GM18508 (cell line): ENCODE results near the gene DAPL1.

Experiments used
- ATAC-seq: cut with Tn5 transposase; IDR thresholded peaks from one replicate; pipeline ENCODE4 v1.9.1; 2021; ENCODE audit warnings: moderate number of reproducible peaks; ENCODE audit not compliant: insufficient read depth, unreplicated experiment

DAPL1 gene

DNA sequence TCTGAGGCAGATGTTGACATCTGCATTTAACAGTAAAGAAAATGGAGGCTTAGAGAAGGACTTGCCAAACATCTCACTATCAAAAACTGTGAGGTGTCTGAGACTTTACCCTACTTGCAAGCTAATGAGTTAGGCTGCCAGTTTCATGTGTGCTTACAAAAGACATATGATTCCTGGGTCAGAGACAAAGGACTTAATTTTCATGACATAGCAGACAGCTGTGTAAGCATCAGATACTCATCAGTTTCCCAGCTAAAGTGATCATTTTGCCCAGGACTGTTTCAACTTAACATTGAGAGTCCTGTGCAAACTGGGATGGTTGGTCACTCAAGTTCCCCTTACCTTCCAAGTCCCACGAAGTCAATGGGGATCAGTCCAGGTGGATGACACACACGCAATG, 18.9 kb upstream of the DAPL1 start:
- ATAC-seq = no peak

GRCh38 chr2:158777077-158777476, 18.0 kb upstream of the DAPL1 start:
- no peak for ATAC-seq

DNA sequence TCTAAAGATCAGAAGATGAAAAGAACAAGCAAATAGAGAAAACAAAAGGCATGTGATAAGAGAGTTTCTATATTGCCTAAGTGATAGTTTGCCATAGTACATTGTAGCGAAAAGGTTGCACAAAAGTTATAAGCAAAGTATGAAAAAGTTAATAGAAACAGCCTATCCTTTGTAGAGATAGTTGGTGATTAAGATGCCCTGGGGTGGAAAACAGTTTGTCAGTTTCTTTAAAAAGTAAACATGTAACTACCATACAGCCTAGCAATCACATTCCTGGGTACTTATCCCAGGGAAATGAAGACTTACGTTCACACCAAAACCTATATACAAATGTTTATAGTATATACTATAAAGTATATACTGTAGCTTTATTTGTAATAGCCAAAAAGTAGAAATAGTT, 16.9 kb upstream of the DAPL1 start:
- ATAC-seq = no peak

DNA sequence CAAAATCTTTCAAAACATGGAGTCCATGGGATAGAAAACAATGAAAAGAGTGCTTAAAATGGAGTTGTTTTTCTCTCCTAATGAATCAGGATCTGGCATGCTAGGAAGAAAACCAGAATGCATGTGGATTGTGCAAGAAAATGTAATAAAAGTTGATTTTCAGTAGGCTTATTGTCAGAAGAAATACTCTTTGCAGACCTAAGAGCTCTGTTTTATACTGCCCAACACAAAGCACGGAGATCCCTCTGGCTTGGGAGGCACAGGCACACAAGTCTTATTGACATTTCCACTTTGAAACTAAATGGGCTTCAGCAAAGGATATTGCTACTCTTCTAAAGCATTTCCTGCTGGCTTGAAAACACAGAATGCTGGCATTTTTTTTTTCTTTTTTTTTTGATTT, 15.5 kb upstream of the DAPL1 start:
- ATAC-seq = no peak

DNA sequence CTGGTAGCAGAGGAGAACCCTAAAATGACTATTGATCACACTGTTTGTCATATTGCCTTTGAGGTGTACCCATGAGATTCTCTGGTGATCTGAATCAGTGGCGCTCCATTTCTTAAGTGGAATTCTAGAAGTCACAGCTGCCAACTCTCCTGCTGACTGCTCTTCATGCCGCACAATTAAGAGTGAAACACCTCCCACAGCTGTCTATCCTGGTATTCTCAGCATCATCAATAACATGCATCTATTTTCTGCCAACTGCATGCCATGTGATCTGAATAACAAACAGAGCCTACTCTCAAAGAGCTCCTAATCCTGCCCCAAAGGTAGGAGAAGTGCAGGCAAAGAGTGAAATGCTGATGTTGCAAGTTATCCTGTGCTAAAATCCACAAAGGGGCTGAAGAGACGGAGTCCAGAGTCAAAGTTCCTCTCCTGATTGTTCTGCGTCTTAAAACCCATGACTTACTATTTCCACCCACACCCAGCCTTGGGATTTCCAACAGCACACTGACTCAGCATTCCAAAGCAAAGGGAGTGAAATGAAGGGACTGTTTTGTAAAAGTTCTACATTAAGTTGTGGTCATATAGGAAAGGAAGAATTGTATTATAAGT, 13.7 kb upstream of the DAPL1 start:
- no peak for ATAC-seq

- ATAC-seq = no peak
Observed at GRCh38 chr2:158782136-158782535, 13.0 kb upstream of the DAPL1 start.

GRCh38 chr2:158782616-158783015, 12.5 kb upstream of the DAPL1 start:
- no peak for ATAC-seq

GRCh38 chr2:158783923-158784322, 11.2 kb upstream of the DAPL1 start:
- ATAC-seq = no peak

DNA sequence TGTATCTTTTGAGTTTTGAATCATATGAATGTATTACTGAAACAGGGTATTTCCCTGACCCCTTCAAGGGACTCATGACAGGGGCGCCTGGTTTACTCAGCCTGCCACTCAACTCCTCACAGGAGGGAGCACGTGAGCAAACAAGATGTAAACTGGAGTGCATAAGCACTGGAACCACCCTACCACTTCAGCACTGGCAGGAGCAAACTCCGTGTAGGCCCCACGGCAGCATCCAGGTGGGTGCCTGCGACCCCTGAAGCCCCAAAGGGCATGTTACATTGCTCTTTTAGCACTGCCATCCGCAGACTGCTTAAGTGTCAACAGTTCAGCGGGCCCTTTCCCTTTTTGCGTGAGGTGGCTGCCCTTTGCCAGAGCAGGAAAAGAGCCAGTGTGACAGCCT, 8.2 kb upstream of the DAPL1 start:
- no peak for ATAC-seq

- no peak for ATAC-seq
Observed at GRCh38 chr2:158788951-158789350, 6.2 kb upstream of the DAPL1 start.

DNA sequence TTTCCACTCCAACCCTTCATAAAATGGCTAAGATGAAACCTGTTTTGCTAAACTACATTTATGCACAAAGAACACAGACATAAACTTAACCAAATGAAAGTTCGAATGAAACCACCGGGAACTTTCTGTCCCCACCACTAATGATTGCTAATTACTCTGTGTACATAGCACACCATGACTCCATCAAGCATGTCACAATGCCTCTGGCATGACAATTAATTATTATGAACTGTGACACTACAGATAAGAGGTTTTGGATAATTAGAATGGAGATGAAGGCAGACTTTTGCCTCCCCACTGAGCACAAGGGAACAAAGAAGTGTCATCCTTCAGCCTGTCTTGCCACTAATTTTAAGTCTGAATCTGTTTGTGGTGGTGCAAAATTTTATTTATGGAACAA, 1.5 kb downstream of the DAPL1 start:
- no peak for ATAC-seq

DNA sequence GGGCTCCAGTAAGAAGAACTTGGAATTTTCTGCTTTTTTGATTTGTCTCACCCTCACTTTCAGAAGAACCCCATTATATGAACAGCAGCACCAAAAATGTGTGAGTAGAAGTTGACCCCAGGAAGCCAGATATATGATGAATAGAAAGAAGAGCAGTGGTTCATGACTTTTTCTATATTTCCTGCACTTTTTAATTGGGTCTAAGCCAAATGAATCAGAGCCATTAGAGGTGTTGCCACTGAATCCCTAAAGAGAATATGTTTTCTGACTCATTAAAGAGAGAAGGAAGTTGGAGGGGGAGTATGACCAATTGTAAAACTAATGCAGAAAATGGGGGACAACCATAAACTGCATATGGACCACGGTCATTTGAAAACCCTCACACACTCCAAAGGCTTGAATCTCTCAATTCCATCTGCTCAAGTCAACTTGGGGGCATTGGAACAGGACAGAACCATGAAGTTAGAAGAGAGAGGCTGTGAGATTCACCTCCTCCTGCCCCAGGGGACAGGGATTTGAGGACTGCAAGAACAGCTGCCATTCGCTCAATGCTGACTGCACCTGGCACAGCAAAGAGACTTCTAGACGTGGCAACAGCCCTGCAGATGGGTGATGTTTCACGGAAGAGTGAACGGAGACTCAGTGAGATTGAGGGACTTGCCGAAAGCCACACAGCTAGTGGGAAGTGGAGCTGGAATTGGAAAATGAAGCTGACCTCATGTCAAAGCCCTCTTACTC, 3.0 kb downstream of the DAPL1 start:
- ATAC-seq = no peak

DNA sequence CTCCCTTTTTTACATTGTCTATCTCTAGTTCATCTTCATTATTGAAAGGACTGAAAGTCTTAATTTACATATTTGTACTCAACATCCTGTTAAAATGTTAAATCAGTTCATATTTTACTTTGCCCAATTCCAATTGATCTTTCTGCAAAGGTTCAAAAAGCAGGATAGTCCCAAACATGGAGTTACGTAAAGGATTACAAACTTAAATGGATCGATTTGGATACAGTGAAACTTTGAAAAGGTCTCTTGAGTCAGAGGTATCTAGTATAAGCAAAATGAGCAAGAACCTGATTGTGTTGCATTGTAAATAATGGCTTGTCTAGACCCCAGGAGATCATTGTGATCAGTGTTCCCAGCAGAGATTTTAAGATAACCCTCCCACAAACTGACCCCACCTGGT, 4.1 kb downstream of the DAPL1 start:
- no peak for ATAC-seq

DNA sequence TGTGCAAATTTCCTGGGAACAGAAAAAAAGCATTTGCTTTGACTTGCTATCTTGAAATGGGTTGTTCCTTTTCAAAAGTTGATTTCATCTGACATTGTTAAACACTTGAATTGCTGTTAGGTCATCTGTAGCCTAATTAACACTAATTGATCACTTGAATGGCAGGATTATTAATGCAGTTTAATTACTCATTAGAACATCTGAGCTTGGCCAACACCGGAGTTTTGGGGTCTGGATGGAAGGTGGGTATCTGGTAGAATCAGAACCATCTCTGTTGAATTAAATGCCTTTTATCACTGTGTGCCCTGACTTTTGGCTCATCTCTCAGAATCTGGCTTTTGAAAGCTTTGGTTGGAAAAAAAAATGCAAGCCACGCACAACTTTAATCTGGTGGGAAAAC, 8.4 kb downstream of the DAPL1 start:
- no peak for ATAC-seq

DNA sequence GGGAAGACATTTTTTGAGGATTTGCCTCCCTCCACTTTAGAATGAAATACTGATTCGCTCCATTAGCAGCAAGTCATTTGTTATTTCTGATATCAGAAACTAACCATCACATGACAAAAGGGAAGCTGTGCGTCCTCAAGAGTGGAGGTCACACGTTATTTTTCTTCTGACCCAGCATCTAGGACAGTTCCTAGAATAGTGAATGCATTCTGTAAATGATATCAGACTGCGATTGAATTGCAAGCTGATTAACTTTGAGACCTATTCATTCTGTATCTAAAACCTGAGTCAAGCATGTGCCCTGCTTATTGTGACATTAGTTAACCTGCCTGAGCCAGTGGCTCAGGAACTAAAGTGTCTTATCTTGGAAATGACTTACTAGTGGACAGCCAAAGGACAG, 10.1 kb downstream of the DAPL1 start:
- no peak for ATAC-seq

- no peak for ATAC-seq
Observed at GRCh38 chr2:158805936-158806335, 10.8 kb downstream of the DAPL1 start.

- ATAC-seq = no peak
Observed at GRCh38 chr2:158806941-158807340, 11.8 kb downstream of the DAPL1 start.

GRCh38 chr2:158808426-158808825, 13.3 kb downstream of the DAPL1 start:
- no peak for ATAC-seq

GRCh38 chr2:158809816-158810215, 14.7 kb downstream of the DAPL1 start:
- ATAC-seq = no peak

DNA sequence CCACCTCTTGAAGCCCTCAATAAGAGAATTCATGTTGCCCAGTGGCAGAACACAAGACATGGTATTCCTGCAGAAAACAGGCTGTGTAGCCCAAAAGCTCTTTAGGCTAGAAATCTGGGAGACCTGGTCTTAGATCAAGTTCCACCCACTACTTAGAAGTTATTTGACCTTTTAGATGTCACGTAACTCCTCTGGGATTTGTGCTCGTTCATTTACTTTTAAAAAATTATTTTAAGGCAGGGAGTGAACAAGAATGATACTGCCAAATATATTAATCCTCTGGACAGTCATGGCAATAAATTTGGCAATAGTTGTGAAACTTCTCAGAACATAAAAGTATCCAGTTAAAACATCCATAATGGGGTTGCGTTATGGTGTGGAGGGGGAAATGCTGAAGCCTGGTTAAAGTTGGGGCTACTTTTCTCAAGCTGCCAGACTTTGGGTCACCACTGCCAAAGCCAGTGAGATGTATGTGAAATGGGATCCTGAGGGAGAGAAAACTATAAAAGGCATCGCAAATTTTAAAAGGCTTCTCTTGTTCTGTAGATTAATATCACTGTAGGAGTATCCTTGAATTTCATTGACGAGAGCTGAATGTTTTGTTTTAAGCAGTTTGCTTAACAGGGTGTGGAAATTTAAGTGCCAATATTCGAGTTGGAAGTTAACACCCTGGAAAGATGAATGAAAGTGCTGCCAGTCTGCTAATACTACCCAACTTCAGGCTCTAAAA, 15.8 kb downstream of the DAPL1 start:
- no peak for ATAC-seq

GRCh38 chr2:158815166-158815565, 20.0 kb downstream of the DAPL1 start:
- no peak for ATAC-seq

GRCh38 chr2:158815658-158816057, 20.5 kb downstream of the DAPL1 start:
- ATAC-seq = no peak
